ENCODE results near the gene PPP1R3G.

DNA sequence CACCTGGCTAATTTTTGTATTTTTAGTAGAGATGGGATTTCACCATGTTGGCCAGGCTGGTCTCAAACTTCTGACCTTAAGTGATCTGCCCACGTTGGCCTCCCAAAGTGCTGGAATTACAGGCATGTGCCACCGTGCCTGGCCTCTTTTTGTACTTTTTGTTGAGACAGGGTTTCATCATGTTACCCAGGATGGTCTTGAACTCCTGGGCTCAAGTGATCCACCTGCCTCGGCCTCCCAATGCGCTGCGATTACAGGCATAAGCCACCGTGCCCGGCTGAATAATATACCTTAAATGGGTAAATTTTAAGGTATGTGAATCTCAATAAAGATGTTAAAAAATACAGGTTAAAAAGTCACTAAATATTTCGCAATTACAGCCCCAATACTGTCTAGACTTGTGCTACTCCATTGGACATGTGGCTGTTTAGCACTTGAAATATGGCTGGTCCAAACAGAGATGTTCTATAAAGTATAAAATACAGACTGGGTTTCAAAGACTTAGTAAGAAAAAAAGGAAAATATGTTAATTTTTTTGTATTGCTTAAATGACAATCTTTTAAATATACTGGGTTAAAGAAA is 42.1 kb downstream of the PPP1R3G start:
- TF ChIP-seq KDM1A (IDR thresholded peaks at IDR 0.05; ENCODE audit: low read depth) (no peak), MAZ (IDR thresholded peaks at IDR 0.05; ENCODE audit: borderline replicate concordance, low read depth, low read length) (no peak), RAD21 (conservative IDR thresholded peaks at IDR 0.05 in 1 of 2, IDR thresholded peaks at IDR 0.05 in 1 of 2) (no peak), JUN (IDR thresholded peaks at IDR 0.05) (no peak), RFX5 (IDR thresholded peaks at IDR 0.05) (no peak), BHLHE40 (IDR thresholded peaks at IDR 0.05; ENCODE audit: low read depth, low read length) (no peak), POLR2A (IDR thresholded peaks at IDR 0.05; ENCODE audit: low read length) (no peak), CEBPB (IDR thresholded peaks at IDR 0.05) (peak in 1 of 2 experiments; percentile 37; a peak in 1 of 4 replicates), TP53 (CRISPR knock-in tag; IDR thresholded peaks at IDR 0.05) (no peak), EP300 (IDR thresholded peaks at IDR 0.05) (no peak)
- TF ChIP-seq, protein P1, sequence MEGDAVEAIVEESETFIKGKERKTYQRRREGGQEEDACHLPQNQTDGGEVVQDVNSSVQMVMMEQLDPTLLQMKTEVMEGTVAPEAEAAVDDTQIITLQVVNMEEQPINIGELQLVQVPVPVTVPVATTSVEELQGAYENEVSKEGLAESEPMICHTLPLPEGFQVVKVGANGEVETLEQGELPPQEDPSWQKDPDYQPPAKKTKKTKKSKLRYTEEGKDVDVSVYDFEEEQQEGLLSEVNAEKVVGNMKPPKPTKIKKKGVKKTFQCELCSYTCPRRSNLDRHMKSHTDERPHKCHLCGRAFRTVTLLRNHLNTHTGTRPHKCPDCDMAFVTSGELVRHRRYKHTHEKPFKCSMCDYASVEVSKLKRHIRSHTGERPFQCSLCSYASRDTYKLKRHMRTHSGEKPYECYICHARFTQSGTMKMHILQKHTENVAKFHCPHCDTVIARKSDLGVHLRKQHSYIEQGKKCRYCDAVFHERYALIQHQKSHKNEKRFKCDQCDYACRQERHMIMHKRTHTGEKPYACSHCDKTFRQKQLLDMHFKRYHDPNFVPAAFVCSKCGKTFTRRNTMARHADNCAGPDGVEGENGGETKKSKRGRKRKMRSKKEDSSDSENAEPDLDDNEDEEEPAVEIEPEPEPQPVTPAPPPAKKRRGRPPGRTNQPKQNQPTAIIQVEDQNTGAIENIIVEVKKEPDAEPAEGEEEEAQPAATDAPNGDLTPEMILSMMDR (IDR thresholded peaks at IDR 0.05) = no peak
- TF ChIP-seq, protein P2, sequence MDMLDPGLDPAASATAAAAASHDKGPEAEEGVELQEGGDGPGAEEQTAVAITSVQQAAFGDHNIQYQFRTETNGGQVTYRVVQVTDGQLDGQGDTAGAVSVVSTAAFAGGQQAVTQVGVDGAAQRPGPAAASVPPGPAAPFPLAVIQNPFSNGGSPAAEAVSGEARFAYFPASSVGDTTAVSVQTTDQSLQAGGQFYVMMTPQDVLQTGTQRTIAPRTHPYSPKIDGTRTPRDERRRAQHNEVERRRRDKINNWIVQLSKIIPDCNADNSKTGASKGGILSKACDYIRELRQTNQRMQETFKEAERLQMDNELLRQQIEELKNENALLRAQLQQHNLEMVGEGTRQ (IDR thresholded peaks at IDR 0.05) = no peak
